GM12878 (cell line): ENCODE data around the gene MZB1. TPM values are rescaled to one million over a fixed set of nuclear protein-coding genes. Genes with fewer than 3 reads are reported as not detected.

Experiments used
- ATAC-seq: fragments of 200-7000 bp; cut with Tn5 transposase; 3 replicates; pipeline ENCODE4 v1.9.1; 2020; ENCODE audit warnings: mild to moderate bottlenecking, moderate library complexity
- BruUV-seq: library from RNA; stranded (reverse); fragments of 400-500 nt; replicated peaks from 2 replicates; lab custom pipeline; 2021; lab: Mats Ljungman, UMichigan
- CTCF ChIA-PET: fragments of 300-600 bp; sonication (Branson Sonifier 250); formaldehyde crosslinking; extraction: SDS; loops from one replicate; lab custom pipeline; 2021; ENCODE audit warnings: inconsistent platforms; lab: Yijun Ruan, JAX
- POLR2A ChIA-PET: fragments of 350-600 bp; formaldehyde crosslinking; extraction: SDS; loops from one replicate; lab custom pipeline; 2021; ENCODE audit warnings: inconsistent platforms; lab: Charles Lee
- RAD21 ChIA-PET: fragments of 300-600 bp; sonication (Branson Sonifier 250); formaldehyde crosslinking; loops from one replicate; lab custom pipeline; 2023; ENCODE audit warnings: antibody characterized with exemption; ENCODE audit not compliant: unreplicated experiment; lab: Charles Lee
- SMC1A ChIA-PET: fragments of 300-600 bp; sonication (Branson Sonifier 250); formaldehyde crosslinking; loops from one replicate; lab custom pipeline; 2023; ENCODE audit not compliant: unreplicated experiment, uncharacterized antibody; lab: Charles Lee
- DNase-seq: peaks from one replicate; pipeline ENCODE4 v3.0.0-alpha.2; 2011; ENCODE audit warnings: low read depth, low spot score
- FAIRE-seq: peaks from 3 replicates; lab custom pipeline; 2011; peaks lifted over from hg19 to GRCh38; lab: Jason Lieb, UNC
- H2AFZ ChIP-seq: 2 replicates; pipeline ENCODE4 v1.6.0; 2011; ENCODE audit warnings: low read depth, low read length, control low read depth; ENCODE audit not compliant: control insufficient read depth
- H3K27ac ChIP-seq: 2 replicates; pipeline ENCODE4 v1.5.1; 2011; ENCODE audit warnings: control low read depth; ENCODE audit not compliant: control insufficient read depth, insufficient read depth
- H3K27me3 ChIP-seq, 2 experiments: replicated peaks in 1 of 2; 2 replicates each; pipeline versions ENCODE4 v1.6.0 to v1.6.1; 2011; ENCODE audit warnings: low read length in 1 of 2; ENCODE audit not compliant: control insufficient read depth in 2 of 2, insufficient read depth in 2 of 2
- H3K36me3 ChIP-seq, 2 experiments: 2 replicates each; pipeline ENCODE4 v1.5.1; 2011; ENCODE audit warnings: low read length in 1 of 2; ENCODE audit not compliant: control insufficient read depth in 2 of 2, insufficient read depth in 2 of 2
- H3K4me1 ChIP-seq: 2 replicates; pipeline ENCODE4 v1.6.1; 2011; ENCODE audit warnings: mild to moderate bottlenecking, low read length, moderate library complexity, mixed read lengths; ENCODE audit not compliant: control insufficient read depth, insufficient read depth
- H3K4me2 ChIP-seq: 2 replicates; pipeline ENCODE4 v1.6.0; 2011; ENCODE audit warnings: control low read depth; ENCODE audit not compliant: control insufficient read depth, insufficient read depth
- H3K4me3 ChIP-seq: fragments of 200-600 bp; sonication (generic); 2 replicates; pipeline ENCODE4 v1.5.1; 2016
- H3K79me2 ChIP-seq: 2 replicates; pipeline ENCODE4 v1.6.0; 2011; ENCODE audit warnings: low read length; ENCODE audit not compliant: control insufficient read depth, insufficient read depth
- H3K9ac ChIP-seq: 2 replicates; pipeline ENCODE4 v1.8.0; 2011; ENCODE audit warnings: low read length, control low read depth, mixed read lengths; ENCODE audit not compliant: control insufficient read depth, insufficient read depth
- H3K9me3 ChIP-seq: replicated peaks from 3 replicates; pipeline ENCODE4 v1.5.1; 2011; ENCODE audit warnings: mild to moderate bottlenecking, low read length; ENCODE audit not compliant: control insufficient read depth, insufficient read depth
- H4K20me1 ChIP-seq: 2 replicates; pipeline ENCODE4 v1.6.0; 2011; ENCODE audit not compliant: control insufficient read depth, insufficient read depth
- CEBPB ChIP-seq, 2 experiments: fragments of 150-350 bp in 1 of 2; IDR thresholded peaks; 2 replicates each; pipeline ENCODE4 v1.6.1; 2012 to 2014; ENCODE audit warnings: low read depth in 2 of 2, low read length in 2 of 2, borderline replicate concordance in 1 of 2, inconsistent platforms in 1 of 2
- IKZF1 ChIP-seq: fragments of 450-650 bp; conservative IDR thresholded peaks from 2 replicates; pipeline ENCODE4 v1.6.1; 2017; ENCODE audit warnings: antibody characterized with exemption, mild to moderate bottlenecking
- POLR2A ChIP-seq: IDR thresholded peaks from 2 replicates; pipeline ENCODE4 v1.6.1; 2011; ENCODE audit warnings: low read depth, mild to moderate bottlenecking, low read length
- WGBS: methylation state at CpG from one replicate; pipeline ENCODE4 v1.1.6; 2016; ENCODE audit warnings: low lambda C conversion rate; ENCODE audit not compliant: insufficient replicate concordance, insufficient coverage; ENCODE audit errors: missing lambda C conversion rate; 5-methylcytosine and 5-hydroxymethylcytosine counted together
- in situ Hi-C: fragments of 300-500 bp; cut with MboI; formaldehyde crosslinking; loops from 9 replicates; pipeline ENCODE4 v1.14.3; 2018; ENCODE audit warnings: mixed read lengths
- intact Hi-C: fragments of 100-400 bp; cut with micrococcal nuclease; formaldehyde crosslinking; loops from one replicate; pipeline ENCODE4 v1.14.2; 2022; ENCODE audit not compliant: unreplicated experiment
- polyA plus RNA-seq, 11 experiments: library from polyadenylated mRNA; depleted of rRNA in 4 of 11; unstranded in 6 of 11; stranded (reverse) in 5 of 11; fragments of >200 nt; fragmentation: Nextera tagmentation in 4 of 11; fragmentation: Illumina TruSeq in 1 of 11; extraction: Ambion mirVana in 4 of 11; extraction: Trizol in 1 of 11; gene quantifications; 1 replicate in 1 of 11; 2 replicates in 10 of 11; pipeline versions ENCODE4 v1.2.1 to v1.2.3, GENCODE V29; 2011 to 2016; ENCODE audit warnings: inconsistent platforms in 2 of 11, missing spikeins in 2 of 11, low read depth in 1 of 11
- total RNA-seq, 4 experiments: library from RNA; depleted of rRNA in 3 of 4; stranded (reverse); fragments of >200 nt in 3 of 4; fragmentation: Illumina TruSeq in 1 of 4; extraction: Trizol in 1 of 4; gene quantifications; 2 replicates each; pipeline versions ENCODE4 v1.2.1 to v1.2.3, GENCODE V29; 2013 to 2021
- TF ChIP-seq, protein P1 (sequence below): IDR thresholded peaks from 2 replicates; pipeline ENCODE4 v1.6.1; 2011; ENCODE audit warnings: low read depth, mild to moderate bottlenecking, low read length, moderate library complexity, borderline replicate concordance; ENCODE audit errors: extremely low read depth

The MZB1 gene
- total and polyA plus RNA-seq, 10 of the 15 experiments (the other 5 are each of a cell fraction or from before 2014, with no cell fraction given) = 19.3 to 406 (median 188) TPM

GRCh38 chr5:139381837-139382761 lies 7.6 kb downstream of the MZB1 start:
- Histone ChIP-seq H3K79me2 (peaks cover 5% of the 10 kb centered on the region; the same call in 1 of the 2 replicates), H3K27me3 (no peaks in the 10 kb centered on the region), H2AFZ (no peak overlapping the region), H3K4me2 (no peak overlapping the region), H3K4me3 (no peak overlapping the region), H3K4me1 (peaks cover 26% of the 10 kb centered on the region), H3K27ac (no peak overlapping the region), H3K36me3 (no peaks in the 10 kb centered on the region; a peak in 1 of 4 replicates), H3K9me3 (no peaks in the 10 kb centered on the region), H4K20me1 (no peaks in the 10 kb centered on the region), H3K9ac (no peak overlapping the region)
- SMC1A ChIA-PET = no interaction called here
- in situ Hi-C loops (no loop called here), intact Hi-C loops (no loop called here)
- no TSS peak for BruUV-seq
- CTCF ChIA-PET = no interaction called here
- RAD21 ChIA-PET = no interaction called here
- ATAC-seq = no peak
- 44% methylated on average over 23 of the region's 28 CpGs for WGBS
- no peak for TF ChIP-seq IKZF1
- TF ChIP-seq CEBPB (IDR thresholded peaks at IDR 0.05; ENCODE audit: borderline replicate concordance in 1 of 2, low read depth in 2 of 2, low read length in 2 of 2) = no peak
- TF ChIP-seq, protein P1, sequence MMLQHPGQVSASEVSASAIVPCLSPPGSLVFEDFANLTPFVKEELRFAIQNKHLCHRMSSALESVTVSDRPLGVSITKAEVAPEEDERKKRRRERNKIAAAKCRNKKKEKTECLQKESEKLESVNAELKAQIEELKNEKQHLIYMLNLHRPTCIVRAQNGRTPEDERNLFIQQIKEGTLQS = no peak
- peak; percentile 69 for TF ChIP-seq POLR2A
- POLR2A ChIA-PET = no interaction called here
- no peak for DNase-seq
- FAIRE-seq = no peak
